Spinal cord (tissue), 10 donors: Measurements from ENCODE around the gene BAIAP2L1. TPM values are rescaled to one million over a fixed set of nuclear protein-coding genes. Genes with fewer than 3 reads are reported as not detected.

Source experiments
- DNase-seq, 6 donors: peaks; one replicate each; pipeline versions ENCODE4 v3.0.0 to v3.0.0-alpha.2; 2013 to 2015; ENCODE audit warnings: low spot score in 6 of 6, low read depth in 4 of 6
- H3K27ac ChIP-seq: one replicate; pipeline ENCODE4 v1.5.1; 2013; ENCODE audit warnings: low read depth, low read length, control low read depth
- H3K27me3 ChIP-seq: one replicate; pipeline ENCODE4 v1.6.1; 2013; ENCODE audit warnings: low read length; ENCODE audit not compliant: control insufficient read depth, insufficient read depth
- H3K36me3 ChIP-seq: one replicate; pipeline ENCODE4 v1.6.1; 2013; ENCODE audit warnings: low read length; ENCODE audit not compliant: control insufficient read depth, insufficient read depth
- H3K4me1 ChIP-seq: one replicate; pipeline ENCODE4 v1.6.1; 2013; ENCODE audit warnings: low read length; ENCODE audit not compliant: control insufficient read depth, insufficient read depth
- H3K4me3 ChIP-seq: one replicate; pipeline ENCODE4 v1.5.1; 2013; ENCODE audit warnings: low read depth, low read length, control low read depth
- H3K9me3 ChIP-seq: one replicate; pipeline ENCODE4 v1.6.1; 2013; ENCODE audit warnings: low read length; ENCODE audit not compliant: control insufficient read depth, insufficient read depth
- WGBS: methylation state at CpG from one replicate; pipeline ENCODE4 v1.1.5; 2013; ENCODE audit warnings: missing lambda C conversion rate; ENCODE audit not compliant: insufficient coverage; 5-methylcytosine and 5-hydroxymethylcytosine counted together
- polyA plus RNA-seq, 2 donors: library from polyadenylated mRNA; unstranded; fragments of 120-200 nt; gene quantifications; one replicate each; pipeline ENCODE4 v1.2.1, GENCODE V29; 2013; ENCODE audit not compliant: insufficient read length in 2 of 2
- total RNA-seq, 2 donors: library from RNA; depleted of rRNA in 1 of 2; stranded (reverse); fragments of 120-200 nt in 1 of 2; fragments of >200 nt in 1 of 2; gene quantifications; one replicate each; pipeline versions ENCODE4 v1.2.3 to v1.2.4, GENCODE V29; 2013 to 2014
- donor health status: healthy.

BAIAP2L1 gene
- total and polyA plus RNA-seq, 4 donors = 1.5 to 4.3 (median 2.2) TPM

GRCh38 chr7:98301693-98302470 is 99.0 kb downstream of the BAIAP2L1 start:
- whole genome bisulfite sequencing = 81% methylated on average over 15 of the region's 22 CpGs

DNA sequence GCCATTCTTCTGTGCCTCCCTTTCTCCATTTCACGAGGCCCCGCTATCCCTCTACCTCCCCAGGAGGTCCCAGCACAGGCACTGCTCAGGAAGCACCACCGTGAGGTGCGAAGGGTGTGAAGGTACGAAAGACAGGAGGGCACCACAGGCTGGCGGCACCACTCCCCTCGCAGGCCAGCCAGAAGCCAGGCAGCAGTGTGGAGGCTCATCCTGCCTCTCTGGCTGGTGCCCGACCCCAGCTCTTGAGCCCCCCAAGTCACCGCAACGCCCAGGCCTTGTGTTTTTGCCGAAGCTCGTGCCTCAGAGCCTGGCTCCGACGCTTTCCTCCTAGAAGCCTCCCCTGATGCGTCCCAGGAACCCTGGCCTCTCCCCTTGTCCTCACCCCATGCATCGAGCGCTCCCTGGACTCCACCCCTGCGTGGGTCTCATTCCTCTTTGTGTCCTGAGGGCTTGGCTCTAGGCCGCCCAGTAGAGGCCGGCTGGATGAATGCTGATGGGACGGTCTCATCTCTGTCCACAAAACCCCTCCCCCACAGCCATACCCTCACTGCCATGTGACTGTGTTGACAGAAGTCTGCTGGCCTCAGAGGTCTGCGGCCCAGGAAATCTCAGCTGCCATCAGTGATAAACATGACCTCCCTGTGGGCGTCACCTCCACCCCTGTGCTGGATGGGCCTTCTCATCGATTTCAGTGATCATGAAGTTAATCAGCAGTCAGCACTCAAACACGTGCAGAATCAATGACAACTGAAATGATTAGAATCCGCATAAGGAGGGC is 100.1 kb downstream of the BAIAP2L1 start:
- Histone ChIP-seq H3K27me3 (no peaks in the 10 kb centered on the region), H3K9me3 (no peaks in the 10 kb centered on the region), H3K4me1 (peaks cover 8% of the 10 kb centered on the region), H3K4me3 (no peak overlapping the region), H3K27ac (no peak overlapping the region), H3K36me3 (peaks cover 12% of the 10 kb centered on the region)
- 85% methylated on average over 23 of the region's 26 CpGs for WGBS
- DNase-seq = no peak

More at GRCh38 chr7:98301693-98302470, 99.0 kb downstream of the BAIAP2L1 start:
- Histone ChIP-seq H3K27ac (no peak overlapping the region), H3K36me3 (peaks cover 12% of the 10 kb centered on the region), H3K4me1 (peaks cover 7% of the 10 kb centered on the region), H3K27me3 (no peaks in the 10 kb centered on the region), H3K4me3 (no peak overlapping the region), H3K9me3 (no peaks in the 10 kb centered on the region)
- DNase-seq = peak in 1 of 6 donors; percentile 15

GRCh38 chr7:98297626-98298286 is 103.1 kb downstream of the BAIAP2L1 start:
- no peaks in the 10 kb centered on the region for H3K27me3 ChIP-seq
- DNase-seq = peak in 2 of 6 donors; percentile 62 to 68
- no peak overlapping the region for H3K27ac ChIP-seq
- H3K36me3 ChIP-seq = peaks cover 29% of the 10 kb centered on the region
- H3K9me3 ChIP-seq = no peaks in the 10 kb centered on the region
- WGBS = 47% methylated on average over 13 of the region's 21 CpGs
- peaks cover 22% of the 10 kb centered on the region for H3K4me1 ChIP-seq
- H3K4me3 ChIP-seq = no peak overlapping the region

DNA sequence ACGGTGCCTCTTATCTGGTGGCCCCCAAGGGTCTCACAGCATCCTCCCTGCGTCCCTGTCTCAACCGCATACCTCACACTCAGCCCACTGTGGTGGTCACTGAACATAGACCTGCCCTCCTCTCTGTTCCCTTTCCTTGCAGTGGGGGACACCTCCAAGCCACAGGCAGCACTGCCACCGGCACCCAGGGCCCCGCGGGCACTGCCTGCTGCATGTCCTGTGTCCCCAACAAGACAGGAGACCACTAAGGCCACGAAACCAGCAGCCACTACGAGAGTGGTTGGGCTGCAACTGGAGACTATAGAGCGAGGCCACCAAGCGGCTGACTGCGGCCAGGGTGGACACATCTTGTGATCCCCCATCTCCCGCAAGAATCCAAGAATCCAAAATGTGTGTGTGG is 104.1 kb downstream of the BAIAP2L1 start:
- Histone ChIP-seq H3K27ac (no peak overlapping the region), H3K4me3 (no peak overlapping the region), H3K27me3 (no peaks in the 10 kb centered on the region), H3K4me1 (peaks cover 22% of the 10 kb centered on the region), H3K9me3 (no peaks in the 10 kb centered on the region), H3K36me3 (peaks cover 38% of the 10 kb centered on the region)
- 77% methylated on average over 12 of the region's 12 CpGs for WGBS
- no peak for DNase-seq

DNA sequence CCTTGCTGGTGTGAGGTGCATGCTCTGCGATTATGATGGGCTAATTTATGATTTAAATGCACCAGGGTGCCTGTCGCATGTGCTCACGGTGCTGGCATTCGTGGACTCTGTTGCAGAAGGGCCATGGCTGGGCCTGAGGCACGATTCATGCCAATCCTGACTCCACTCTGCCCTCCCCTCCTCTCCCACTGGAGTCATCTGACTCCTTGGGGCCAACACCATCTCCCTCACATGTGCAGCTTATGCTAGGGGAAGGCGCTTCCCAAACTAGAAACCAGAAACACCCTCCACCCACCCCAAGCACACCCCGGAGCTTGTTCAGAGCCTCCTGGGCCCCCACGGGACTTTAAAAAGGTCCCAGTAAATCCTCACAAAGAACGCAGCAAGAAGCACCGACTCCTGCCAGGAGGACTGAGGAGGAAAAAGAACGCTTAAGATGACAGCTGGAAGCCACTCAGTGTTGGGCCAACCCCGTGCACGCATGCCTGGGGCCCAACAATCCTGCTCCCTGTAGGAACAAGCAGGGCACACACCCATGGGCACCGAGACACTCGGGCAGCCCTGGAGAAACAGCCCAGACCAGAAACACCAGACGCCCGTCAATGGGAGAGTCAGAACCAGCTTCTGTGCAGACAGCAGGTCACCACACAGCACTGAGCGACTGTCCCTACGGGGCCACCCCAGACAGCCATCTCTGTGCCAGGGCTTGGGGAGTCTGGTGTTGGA is 105.3 kb downstream of the BAIAP2L1 start:
- Histone ChIP-seq H3K27ac (no peak overlapping the region), H3K36me3 (peaks cover 42% of the 10 kb centered on the region), H3K9me3 (no peaks in the 10 kb centered on the region), H3K27me3 (no peaks in the 10 kb centered on the region), H3K4me3 (no peak overlapping the region), H3K4me1 (peaks cover 22% of the 10 kb centered on the region)
- WGBS = 85% methylated on average over 18 of the region's 19 CpGs
- no peak for DNase-seq

DNA sequence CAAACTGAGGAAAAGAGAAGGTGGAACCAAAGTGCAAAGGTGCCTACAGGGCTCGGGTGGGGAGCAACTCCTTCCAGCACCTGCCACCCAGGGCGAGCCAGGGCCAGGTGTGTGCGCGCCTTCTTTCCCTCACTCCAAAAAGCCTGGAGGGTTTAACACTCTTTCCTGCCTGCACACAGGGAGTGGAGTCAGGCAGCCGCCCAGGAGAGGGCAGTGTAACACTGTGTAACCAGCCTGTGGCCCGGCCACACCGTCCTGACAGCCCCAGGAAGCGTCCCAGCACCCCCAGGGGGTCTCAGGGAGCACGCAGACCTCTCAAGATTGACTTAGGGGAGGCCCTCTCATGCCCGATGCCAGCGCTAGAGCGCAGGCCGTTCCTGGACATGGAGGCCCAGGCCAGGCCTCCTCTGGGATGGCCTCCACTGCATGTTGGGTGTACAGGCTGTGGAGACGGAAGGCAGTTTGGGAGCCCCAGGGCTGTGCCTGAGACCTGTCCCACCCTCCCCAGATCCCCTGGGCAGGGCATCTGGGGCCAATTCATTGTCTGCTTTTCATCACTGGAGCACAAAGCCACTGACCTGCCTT is 106.0 kb downstream of the BAIAP2L1 start:
- no peak overlapping the region for H3K4me3 ChIP-seq
- 33% methylated on average over 14 of the region's 14 CpGs for WGBS
- no peaks in the 10 kb centered on the region for H3K9me3 ChIP-seq
- H3K36me3 ChIP-seq = peaks cover 43% of the 10 kb centered on the region
- H3K27me3 ChIP-seq = no peaks in the 10 kb centered on the region
- peaks cover 22% of the 10 kb centered on the region for H3K4me1 ChIP-seq
- H3K27ac ChIP-seq = no peak overlapping the region
- peak in 3 of 6 donors; percentile 25 to 78 (median 58) for DNase-seq

- Histone ChIP-seq H3K4me3 (no peak overlapping the region), H3K36me3 (peaks cover 46% of the 10 kb centered on the region), H3K27ac (no peak overlapping the region), H3K9me3 (no peaks in the 10 kb centered on the region), H3K4me1 (peaks cover 24% of the 10 kb centered on the region), H3K27me3 (no peaks in the 10 kb centered on the region)
- no peak for DNase-seq
- WGBS = 82% methylated on average over 15 of the region's 15 CpGs
Observed at GRCh38 chr7:98294326-98294725, 106.6 kb downstream of the BAIAP2L1 start.

DNA sequence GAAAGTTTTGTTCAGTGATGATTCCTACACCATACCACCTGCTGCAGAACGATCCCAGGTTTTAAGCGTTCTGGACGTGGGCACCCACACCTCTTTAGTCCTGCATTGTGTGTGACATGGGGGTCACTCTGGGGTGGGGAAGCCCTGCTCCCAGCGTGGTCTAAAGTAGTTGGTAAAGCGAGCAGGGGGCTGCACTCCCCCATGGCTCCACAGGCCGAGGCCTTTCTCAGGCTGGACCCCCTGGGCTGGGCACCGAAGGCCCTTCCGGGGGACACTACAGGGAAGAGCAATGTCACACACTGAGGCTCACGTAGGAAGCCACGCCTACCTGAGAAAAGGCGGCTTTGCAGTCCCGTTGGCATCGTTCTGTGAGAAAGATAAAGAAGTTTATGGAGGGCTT is 107.1 kb downstream of the BAIAP2L1 start:
- H3K27me3 ChIP-seq = no peaks in the 10 kb centered on the region
- 90% methylated on average over 11 of the region's 13 CpGs for WGBS

GRCh38 chr7:98293265-98293664 is 107.6 kb downstream of the BAIAP2L1 start:
- 71% methylated on average over 17 of the region's 17 CpGs for WGBS
- peaks cover 28% of the 10 kb centered on the region for H3K4me1 ChIP-seq
- no peaks in the 10 kb centered on the region for H3K9me3 ChIP-seq
- H3K27ac ChIP-seq = no peak overlapping the region
- H3K27me3 ChIP-seq = no peaks in the 10 kb centered on the region
- peaks cover 57% of the 10 kb centered on the region for H3K36me3 ChIP-seq
- no peak overlapping the region for H3K4me3 ChIP-seq
- no peak for DNase-seq

More for the DNA sequence above, 107.1 kb downstream of the BAIAP2L1 start:
- Histone ChIP-seq H3K4me1 (peaks cover 28% of the 10 kb centered on the region), H3K36me3 (peaks cover 52% of the 10 kb centered on the region), H3K9me3 (no peaks in the 10 kb centered on the region), H3K4me3 (no peak overlapping the region), H3K27ac (no peak overlapping the region)
- no peak for DNase-seq
